GM23248 (cell line): ENCODE measurements around the gene PGBD1. TPM values are rescaled to one million over a fixed set of nuclear protein-coding genes. Genes with fewer than 3 reads are reported as not detected.

Experiments
- DNase-seq: peaks from one replicate; pipeline ENCODE4 v3.0.0-alpha.2; 2015
- H2AFZ ChIP-seq: fragments of 200-600 bp; sonication (generic); 2 replicates; pipeline ENCODE4 v1.6.1; 2016; ENCODE audit warnings: antibody characterized with exemption
- H3F3A ChIP-seq: fragments of 200-600 bp; sonication (generic); 2 replicates; pipeline ENCODE4 v1.6.1; 2016; ENCODE audit warnings: mild to moderate bottlenecking, antibody characterized with exemption, mixed run types; ENCODE audit not compliant: insufficient read depth
- H3K27ac ChIP-seq: fragments of 200-600 bp; sonication (generic); 2 replicates; pipeline ENCODE4 v1.5.1; 2016; ENCODE audit warnings: mild to moderate bottlenecking
- H3K27me3 ChIP-seq: fragments of 200-600 bp; sonication (generic); replicated peaks from 2 replicates; pipeline ENCODE4 v1.6.1; 2016; ENCODE audit warnings: mild to moderate bottlenecking; ENCODE audit not compliant: insufficient read depth
- H3K36me3 ChIP-seq: fragments of 200-600 bp; sonication (generic); 2 replicates; pipeline ENCODE4 v1.6.1; 2016; ENCODE audit warnings: low read depth, mild to moderate bottlenecking
- H3K4me1 ChIP-seq: fragments of 200-600 bp; sonication (generic); 2 replicates; pipeline ENCODE4 v1.6.1; 2016; ENCODE audit warnings: mild to moderate bottlenecking; ENCODE audit not compliant: insufficient read depth
- H3K4me2 ChIP-seq: fragments of 200-600 bp; sonication (generic); one replicate; pipeline ENCODE4 v1.6.1; 2016; ENCODE audit warnings: mild to moderate bottlenecking; ENCODE audit not compliant: unreplicated experiment
- H3K4me3 ChIP-seq: fragments of 200-600 bp; sonication (generic); 2 replicates; pipeline ENCODE4 v1.5.1; 2016; ENCODE audit warnings: mild to moderate bottlenecking
- H3K79me2 ChIP-seq: fragments of 200-600 bp; sonication (generic); 2 replicates; pipeline ENCODE4 v1.6.1; 2016; ENCODE audit warnings: mild to moderate bottlenecking; ENCODE audit not compliant: insufficient read depth
- H3K9ac ChIP-seq: fragments of 200-600 bp; sonication (generic); 2 replicates; pipeline ENCODE4 v1.6.1; 2016; ENCODE audit warnings: mild to moderate bottlenecking
- H3K9me2 ChIP-seq: fragments of 200-600 bp; sonication (generic); 2 replicates; pipeline ENCODE4 v1.6.1; 2016; ENCODE audit warnings: mixed run types, mild to moderate bottlenecking, moderate library complexity; ENCODE audit not compliant: insufficient read depth
- H3K9me3 ChIP-seq: fragments of 200-600 bp; sonication (generic); one replicate; pipeline ENCODE4 v1.6.1; 2017; ENCODE audit warnings: low read depth
- H4K20me1 ChIP-seq: fragments of 200-600 bp; sonication (generic); 2 replicates; pipeline ENCODE4 v1.6.0; 2016; ENCODE audit not compliant: insufficient read depth
- EZH2 ChIP-seq: fragments of 200-600 bp; sonication (generic); IDR thresholded peaks from 2 replicates; pipeline ENCODE4 v1.6.1; 2018; ENCODE audit warnings: antibody characterized with exemption, mild to moderate bottlenecking; ENCODE audit not compliant: insufficient read depth, poor library complexity, severe bottlenecking
- EZH2phosphoT487 ChIP-seq: fragments of 200-600 bp; sonication (generic); IDR thresholded peaks from 2 replicates; pipeline ENCODE4 v1.6.1; 2018; ENCODE audit warnings: antibody characterized with exemption, moderate library complexity, mild to moderate bottlenecking, low read depth; ENCODE audit not compliant: insufficient read depth
- WGBS, 2 experiments: methylation state at CpG; one replicate each; pipeline ENCODE4 v1.1.6; 2015 to 2017; ENCODE audit warnings: low lambda C conversion rate in 2 of 2, low coverage in 1 of 2; ENCODE audit errors: missing lambda C conversion rate in 2 of 2; 5-methylcytosine and 5-hydroxymethylcytosine counted together
- in situ Hi-C: fragments of 300-500 bp; cut with MboI; formaldehyde crosslinking; loops from 2 replicates; pipeline ENCODE4 v1.15.0; 2020
- polyA plus RNA-seq: library from polyadenylated mRNA; unstranded; fragments of >200 nt; fragmentation: Nextera tagmentation; extraction: Ambion mirVana; gene quantifications from 2 replicates; pipeline ENCODE4 v1.2.1, GENCODE V29; 2016
- total RNA-seq: library from RNA; depleted of rRNA; stranded (reverse); fragments of >200 nt; shearing (Covaris generic); gene quantifications from 2 replicates; pipeline ENCODE4 v1.2.3, GENCODE V29; 2014

PGBD1 gene
- total and polyA plus RNA-seq, 2 experiments from 2014 or later = 5.0 to 6.7 TPM

DNA sequence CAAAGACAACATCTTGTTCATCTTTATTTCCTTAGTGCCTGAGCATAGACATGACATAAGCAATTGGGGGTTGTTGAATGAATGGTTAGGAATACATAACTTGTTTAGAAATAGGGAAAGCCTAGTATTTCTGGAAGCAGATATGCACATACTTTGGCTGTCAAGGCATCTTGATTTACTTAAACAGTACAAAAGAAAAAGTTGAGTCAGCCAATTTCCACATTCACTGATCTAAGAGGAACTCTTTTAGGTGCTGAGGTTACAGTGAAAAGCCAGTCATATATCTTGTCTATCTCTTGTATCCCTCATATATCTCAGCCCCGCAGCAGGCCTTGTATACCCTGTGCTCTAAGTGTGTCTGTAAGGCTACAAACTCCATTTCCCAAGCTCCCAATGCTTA lies 40.9 kb upstream of the PGBD1 start:
- H3F3A ChIP-seq = no peaks in the 10 kb centered on the region; the same call in 1 of the 2 replicates
- H3K9me3 ChIP-seq = no peaks in the 10 kb centered on the region
- H3K79me2 ChIP-seq = no peaks in the 10 kb centered on the region
- H3K9ac ChIP-seq = no peak overlapping the region
- DNase-seq = no peak
- TF ChIP-seq EZH2 (no peak), EZH2phosphoT487 (no peak)
- H3K9me2 ChIP-seq = no peaks in the 10 kb centered on the region
- H3K27me3 ChIP-seq = no peaks in the 10 kb centered on the region
- H3K36me3 ChIP-seq = peaks cover 6% of the 10 kb centered on the region; the same call in 1 of the 2 replicates
- no peak overlapping the region for H3K27ac ChIP-seq
- H3K4me1 ChIP-seq = no peaks in the 10 kb centered on the region
- H4K20me1 ChIP-seq = no peaks in the 10 kb centered on the region
- WGBS, 2 experiments = 90 to 95% methylated on average over 1 of the region's 1 CpG
- no peak overlapping the region for H2AFZ ChIP-seq
- no peak overlapping the region for H3K4me3 ChIP-seq
- in situ Hi-C loops = no loop called here
- no peak overlapping the region for H3K4me2 ChIP-seq

DNA sequence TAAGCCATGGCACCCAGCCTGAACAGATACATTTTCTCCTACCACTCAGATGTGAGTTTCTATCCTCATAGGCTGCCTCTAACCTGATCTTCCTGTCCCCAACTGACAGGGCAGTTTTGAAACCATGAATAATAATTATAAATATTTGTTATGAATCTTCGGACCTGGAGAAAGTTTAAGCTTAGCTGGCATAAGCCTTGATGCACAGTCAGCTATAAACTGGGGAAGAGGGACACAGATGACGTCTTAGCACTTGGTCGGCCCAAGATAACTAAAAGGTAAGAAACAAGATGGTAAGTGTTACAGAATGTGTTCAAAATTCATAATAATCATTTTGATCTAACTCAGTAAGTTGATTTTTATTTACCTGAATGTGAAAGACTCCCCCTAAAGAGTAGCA lies 37.4 kb upstream of the PGBD1 start:
- Histone ChIP-seq H3K27ac (no peak overlapping the region), H3K9me2 (no peaks in the 10 kb centered on the region), H3K36me3 (peaks cover 9% of the 10 kb centered on the region; the same call in 1 of the 2 replicates), H3K4me2 (no peak overlapping the region), H3K9me3 (no peaks in the 10 kb centered on the region), H2AFZ (no peak overlapping the region), H3F3A (no peaks in the 10 kb centered on the region; the same call in 1 of the 2 replicates), H3K9ac (no peak overlapping the region), H3K4me3 (no peak overlapping the region), H3K79me2 (no peaks in the 10 kb centered on the region), H3K27me3 (no peaks in the 10 kb centered on the region), H3K4me1 (no peaks in the 10 kb centered on the region), H4K20me1 (no peaks in the 10 kb centered on the region)
- 99 to 100% methylated on average over 3 of the region's 3 CpGs for WGBS, 2 experiments
- TF ChIP-seq EZH2phosphoT487 (no peak), EZH2 (no peak)
- DNase-seq = no peak
- in situ Hi-C loops = no loop called here

DNA sequence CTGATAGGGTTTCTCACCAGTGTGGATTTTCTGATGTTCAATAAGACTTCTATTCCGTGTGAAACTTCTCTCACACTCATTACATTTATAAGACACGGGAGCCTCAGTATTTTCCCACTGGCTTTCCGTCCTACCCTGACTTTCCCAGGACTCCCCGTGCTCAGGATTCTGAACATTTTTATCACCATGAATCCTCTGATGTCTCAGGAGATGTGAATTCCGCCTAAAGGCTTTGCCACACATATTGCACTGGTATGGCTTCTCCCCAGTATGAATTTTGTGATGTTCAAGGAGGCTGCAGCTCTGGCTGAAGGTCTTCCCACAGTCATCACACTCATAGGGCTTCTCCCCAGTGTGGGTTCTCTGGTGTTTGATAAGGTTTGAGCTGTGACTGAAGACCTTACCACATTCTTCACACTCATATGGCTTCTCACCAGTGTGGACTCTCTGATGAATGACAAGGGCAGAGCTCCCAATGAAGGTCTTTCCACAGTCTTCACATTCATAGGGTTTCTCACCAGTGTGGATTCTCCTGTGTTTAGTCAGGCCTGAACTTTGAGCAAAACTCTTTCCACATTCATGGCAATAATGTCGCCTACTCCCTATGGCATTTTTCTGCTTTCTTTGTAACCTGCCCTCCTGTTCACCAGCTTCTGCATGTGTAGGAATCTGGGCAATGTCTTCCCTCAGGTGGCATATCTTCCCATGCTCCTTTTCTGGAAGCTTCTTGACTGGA lies 36.0 kb upstream of the PGBD1 start:
- no peaks in the 10 kb centered on the region for H3K9me2 ChIP-seq
- H3F3A ChIP-seq = no peaks in the 10 kb centered on the region; the same call in 1 of the 2 replicates
- 93 to 95% methylated on average over 6 of the region's 6 CpGs for WGBS, 2 experiments
- peaks cover 9% of the 10 kb centered on the region; the same call in 1 of the 2 replicates for H3K36me3 ChIP-seq
- no peak overlapping the region for H3K4me3 ChIP-seq
- no peak overlapping the region for H2AFZ ChIP-seq
- peaks cover 11% of the 10 kb centered on the region for H3K79me2 ChIP-seq
- no peaks in the 10 kb centered on the region for H3K27me3 ChIP-seq
- no peak overlapping the region for H3K27ac ChIP-seq
- no peak overlapping the region for H3K9ac ChIP-seq
- no peak for TF ChIP-seq EZH2phosphoT487
- TF ChIP-seq EZH2 = no peak
- peaks cover 2% of the 10 kb centered on the region; the same call in 1 of the 2 replicates for H3K4me1 ChIP-seq
- H3K4me2 ChIP-seq = no peak overlapping the region
- no peaks in the 10 kb centered on the region for H4K20me1 ChIP-seq
- in situ Hi-C loops = no loop called here
- no peak for DNase-seq
- H3K9me3 ChIP-seq = no peaks in the 10 kb centered on the region

DNA sequence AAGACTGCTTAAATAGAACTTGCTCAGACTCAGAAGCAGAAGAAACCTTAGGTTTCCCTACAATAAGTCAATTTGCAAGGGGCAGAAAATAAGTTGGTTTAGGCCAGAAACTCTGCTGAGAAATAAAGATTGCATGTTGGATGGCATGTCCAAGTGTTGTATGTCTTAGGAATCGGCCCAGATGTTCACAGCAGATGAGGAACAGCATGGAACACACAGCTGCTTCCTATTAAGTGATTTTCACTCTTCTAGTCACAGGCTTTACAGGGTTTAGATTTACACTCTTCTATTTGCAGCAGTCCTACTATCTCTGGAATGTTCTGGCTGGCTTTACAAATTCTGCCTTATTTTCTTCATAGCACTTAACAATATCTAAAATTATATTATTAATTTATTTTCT lies 32.5 kb upstream of the PGBD1 start:
- Histone ChIP-seq H3K79me2 (peaks cover 27% of the 10 kb centered on the region), H3F3A (no peaks in the 10 kb centered on the region), H3K27ac (no peak overlapping the region), H3K9ac (no peak overlapping the region), H3K27me3 (no peaks in the 10 kb centered on the region), H2AFZ (no peak overlapping the region), H3K9me2 (no peaks in the 10 kb centered on the region), H3K9me3 (no peaks in the 10 kb centered on the region), H4K20me1 (no peaks in the 10 kb centered on the region), H3K4me3 (no peak overlapping the region), H3K4me2 (no peak overlapping the region), H3K4me1 (peaks cover 18% of the 10 kb centered on the region), H3K36me3 (peaks cover 9% of the 10 kb centered on the region; the same call in 1 of the 2 replicates)
- TF ChIP-seq EZH2 (no peak), EZH2phosphoT487 (no peak)
- no peak for DNase-seq
- 8 to 12% methylated on average over 1 of the region's 1 CpG for WGBS, 2 experiments
- in situ Hi-C loops = no loop called here
